ENCODE measurements around the gene LOX. TPM values are rescaled to one million over a fixed set of nuclear protein-coding genes. Genes with fewer than 3 reads are reported as not detected.

LOX gene
- polyA plus RNA-seq, 1 donor from 2014 or later = 0.52 TPM

- H3K4me3 ChIP-seq (ENCODE audit: low read length) = no peak overlapping the region
- no peaks in the 10 kb centered on the region for H4K20me1 ChIP-seq (ENCODE audit: insufficient read depth)
- no peaks in the 10 kb centered on the region for H3K9me3 ChIP-seq (ENCODE audit: low read length)
- H3K36me3 ChIP-seq (ENCODE audit: insufficient read depth, low read length) = no peaks in the 10 kb centered on the region
- H3K9me2 ChIP-seq (ENCODE audit: insufficient read depth, low read length) = no peaks in the 10 kb centered on the region
- H3K27ac ChIP-seq (ENCODE audit: low read length) = no peak overlapping the region
- H3K79me2 ChIP-seq (replicated peaks; ENCODE audit: insufficient read depth, low read length) = no peaks in the 10 kb centered on the region
- H3K27me3 ChIP-seq (ENCODE audit: insufficient read depth, low read depth, low read length) = no peaks in the 10 kb centered on the region
- TF ChIP-seq REST (IDR thresholded peaks at IDR 0.05; ENCODE audit: borderline replicate concordance) = no peak
- TF ChIP-seq RAD21 (conservative IDR thresholded peaks at IDR 0.05) = no peak
- TF ChIP-seq POLR2AphosphoS5 (IDR thresholded peaks at IDR 0.05) = no peak
- TF ChIP-seq, protein P1, sequence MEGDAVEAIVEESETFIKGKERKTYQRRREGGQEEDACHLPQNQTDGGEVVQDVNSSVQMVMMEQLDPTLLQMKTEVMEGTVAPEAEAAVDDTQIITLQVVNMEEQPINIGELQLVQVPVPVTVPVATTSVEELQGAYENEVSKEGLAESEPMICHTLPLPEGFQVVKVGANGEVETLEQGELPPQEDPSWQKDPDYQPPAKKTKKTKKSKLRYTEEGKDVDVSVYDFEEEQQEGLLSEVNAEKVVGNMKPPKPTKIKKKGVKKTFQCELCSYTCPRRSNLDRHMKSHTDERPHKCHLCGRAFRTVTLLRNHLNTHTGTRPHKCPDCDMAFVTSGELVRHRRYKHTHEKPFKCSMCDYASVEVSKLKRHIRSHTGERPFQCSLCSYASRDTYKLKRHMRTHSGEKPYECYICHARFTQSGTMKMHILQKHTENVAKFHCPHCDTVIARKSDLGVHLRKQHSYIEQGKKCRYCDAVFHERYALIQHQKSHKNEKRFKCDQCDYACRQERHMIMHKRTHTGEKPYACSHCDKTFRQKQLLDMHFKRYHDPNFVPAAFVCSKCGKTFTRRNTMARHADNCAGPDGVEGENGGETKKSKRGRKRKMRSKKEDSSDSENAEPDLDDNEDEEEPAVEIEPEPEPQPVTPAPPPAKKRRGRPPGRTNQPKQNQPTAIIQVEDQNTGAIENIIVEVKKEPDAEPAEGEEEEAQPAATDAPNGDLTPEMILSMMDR (IDR thresholded peaks at IDR 0.05; ENCODE audit: poor library complexity, severe bottlenecking) = no peak
- TF ChIP-seq SMC3 (conservative IDR thresholded peaks at IDR 0.05; ENCODE audit: poor library complexity) = no peak
- TF ChIP-seq EZH2 (IDR thresholded peaks at IDR 0.05; ENCODE audit: borderline replicate concordance, insufficient read depth, low read length, poor library complexity, severe bottlenecking) = no peak
- no peak for TF ChIP-seq TAF1 (IDR thresholded peaks at IDR 0.05; ENCODE audit: low read depth)
- no peak for TF ChIP-seq MXI1 (conservative IDR thresholded peaks at IDR 0.05; ENCODE audit: poor library complexity, severe bottlenecking)
- TF ChIP-seq EP300 (conservative IDR thresholded peaks at IDR 0.05; ENCODE audit: poor library complexity, severe bottlenecking) = no peak
- no peak overlapping the region for H3K9ac ChIP-seq (ENCODE audit: low read length)
- no peaks in the 10 kb centered on the region for H3F3A ChIP-seq (ENCODE audit: insufficient read depth, low read length, poor library complexity, severe bottlenecking)
- H2AFZ ChIP-seq (ENCODE audit: low read depth, low read length) = no peak overlapping the region
- no peak overlapping the region for H3K4me2 ChIP-seq (ENCODE audit: low read length)
Observed at GRCh38 chr5:122112733-122113558, 34.9 kb upstream of the LOX start.

- Histone ChIP-seq H4K20me1 (ENCODE audit: insufficient read depth) (no peaks in the 10 kb centered on the region), H3K79me2 (replicated peaks; ENCODE audit: insufficient read depth, low read length) (no peaks in the 10 kb centered on the region), H3K4me3 (ENCODE audit: low read length) (no peak overlapping the region), H3K9me2 (ENCODE audit: insufficient read depth, low read length) (no peaks in the 10 kb centered on the region), H3K27me3 (ENCODE audit: insufficient read depth, low read depth, low read length) (no peaks in the 10 kb centered on the region), H3K9ac (ENCODE audit: low read length) (no peak overlapping the region), H3K9me3 (ENCODE audit: low read length) (no peaks in the 10 kb centered on the region), H3K27ac (ENCODE audit: low read length) (no peak overlapping the region), H3K36me3 (ENCODE audit: insufficient read depth, low read length) (no peaks in the 10 kb centered on the region), H2AFZ (ENCODE audit: low read depth, low read length) (no peak overlapping the region), H3F3A (ENCODE audit: insufficient read depth, low read length, poor library complexity, severe bottlenecking) (no peaks in the 10 kb centered on the region), H3K4me2 (ENCODE audit: low read length) (no peak overlapping the region)
- TF ChIP-seq POLR2AphosphoS5 (IDR thresholded peaks at IDR 0.05) (no peak), RAD21 (conservative IDR thresholded peaks at IDR 0.05) (no peak), REST (IDR thresholded peaks at IDR 0.05; ENCODE audit: borderline replicate concordance) (no peak), MXI1 (conservative IDR thresholded peaks at IDR 0.05; ENCODE audit: poor library complexity, severe bottlenecking) (no peak), TAF1 (IDR thresholded peaks at IDR 0.05; ENCODE audit: low read depth) (no peak), EP300 (conservative IDR thresholded peaks at IDR 0.05; ENCODE audit: poor library complexity, severe bottlenecking) (no peak), SMC3 (conservative IDR thresholded peaks at IDR 0.05; ENCODE audit: poor library complexity) (no peak), EZH2 (IDR thresholded peaks at IDR 0.05; ENCODE audit: borderline replicate concordance, insufficient read depth, low read length, poor library complexity, severe bottlenecking) (no peak)
- TF ChIP-seq, protein P1 (IDR thresholded peaks at IDR 0.05; ENCODE audit: poor library complexity, severe bottlenecking) = no peak
Observed at GRCh38 chr5:122112063-122112462, 34.0 kb upstream of the LOX start.

All from neural cell (in vitro differentiated cells).